OCI-LY7 (cell line): ENCODE measurements around the gene MTX2.

ENCODE experiments used
- EZH2phosphoT487 ChIP-seq: fragments of 200-600 bp; sonication (generic); IDR thresholded peaks from 2 replicates; pipeline ENCODE4 v1.6.1; 2018; ENCODE audit warnings: low read depth, borderline replicate concordance, mild to moderate bottlenecking, mixed run types, antibody characterized with exemption, low read length, moderate library complexity, mixed read lengths
- TF ChIP-seq, protein P1 (sequence below): fragments of 200-600 bp; sonication (generic); conservative IDR thresholded peaks from 2 replicates; pipeline ENCODE4 v1.5.1; 2014; ENCODE audit warnings: mild to moderate bottlenecking, antibody characterized with exemption, low read length, moderate library complexity, mixed read lengths

DNA sequence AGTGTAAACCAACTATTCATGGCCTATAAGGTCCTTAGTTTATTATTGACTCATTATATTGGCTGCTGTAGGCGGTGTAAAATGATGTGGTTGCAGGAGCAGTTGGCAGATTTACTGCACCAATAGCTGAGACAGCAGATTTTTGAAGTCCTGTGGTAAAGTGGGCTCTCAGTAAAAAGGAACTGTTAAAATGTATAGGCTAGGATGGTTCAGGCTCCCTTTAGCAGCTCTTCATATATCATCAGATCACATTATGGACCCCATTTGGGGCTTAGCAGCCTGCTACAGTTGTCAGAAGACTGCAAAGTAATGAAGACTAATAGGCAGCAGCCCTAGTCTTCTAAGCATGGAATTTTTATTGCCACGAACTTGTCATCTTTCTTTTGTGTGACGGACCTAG, 27.8 kb downstream of the MTX2 start:
- TF ChIP-seq, protein P1, sequence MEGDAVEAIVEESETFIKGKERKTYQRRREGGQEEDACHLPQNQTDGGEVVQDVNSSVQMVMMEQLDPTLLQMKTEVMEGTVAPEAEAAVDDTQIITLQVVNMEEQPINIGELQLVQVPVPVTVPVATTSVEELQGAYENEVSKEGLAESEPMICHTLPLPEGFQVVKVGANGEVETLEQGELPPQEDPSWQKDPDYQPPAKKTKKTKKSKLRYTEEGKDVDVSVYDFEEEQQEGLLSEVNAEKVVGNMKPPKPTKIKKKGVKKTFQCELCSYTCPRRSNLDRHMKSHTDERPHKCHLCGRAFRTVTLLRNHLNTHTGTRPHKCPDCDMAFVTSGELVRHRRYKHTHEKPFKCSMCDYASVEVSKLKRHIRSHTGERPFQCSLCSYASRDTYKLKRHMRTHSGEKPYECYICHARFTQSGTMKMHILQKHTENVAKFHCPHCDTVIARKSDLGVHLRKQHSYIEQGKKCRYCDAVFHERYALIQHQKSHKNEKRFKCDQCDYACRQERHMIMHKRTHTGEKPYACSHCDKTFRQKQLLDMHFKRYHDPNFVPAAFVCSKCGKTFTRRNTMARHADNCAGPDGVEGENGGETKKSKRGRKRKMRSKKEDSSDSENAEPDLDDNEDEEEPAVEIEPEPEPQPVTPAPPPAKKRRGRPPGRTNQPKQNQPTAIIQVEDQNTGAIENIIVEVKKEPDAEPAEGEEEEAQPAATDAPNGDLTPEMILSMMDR, result no peak
- no peak for TF ChIP-seq EZH2phosphoT487
